Heart left ventricle (tissue), 13 donors: ENCODE data around the gene CELF2.
A peak's percentile ranks its signal among the peaks of the same experiment; 100 is the strongest.

ENCODE experiments used
- CTCF ChIP-seq, 12 donors: fragments of 200-600 bp; sonication (generic) in 4 of 12; IDR thresholded peaks; one replicate each; pipeline versions ENCODE4 v1.5.0 to v1.8.0; 2018 to 2022; ENCODE audit warnings: antibody characterized with exemption in 12 of 12, mild to moderate bottlenecking in 5 of 12
- POLR2A ChIP-seq, 2 donors: fragments of 450-650 bp; IDR thresholded peaks; one replicate each; pipeline ENCODE4 v1.6.1; 2017; ENCODE audit warnings: antibody characterized with exemption in 2 of 2, mild to moderate bottlenecking in 2 of 2, moderate library complexity in 2 of 2
- donor health status: ischemic (EF 13 %, LVEDD 7.1; RV severe dilation, severe dysfunction).
- donor health status: DM: no; HTN: yes; CAD: no.
- donor health status: DM: no; HTN: no; CAD: no.
- donor health status: ischemic (EF 25% LVEDD 6.9; RV normal size, moderate dysfunction).
- donor health status: ischemic (EF 25% LVEDD 5.7; RV mildly dilated, moderate dysfunction).
- donor health status: ischemic (EF 35%, LVEDD 5.7; RV mildly dilated, moderate dysfunction).
- donor health status: nonischemic (EF 11% LVEDD 7.7; RV severe dilation, severe dysfunction).
- donor health status: DM: yes; HTN: yes; CAD: no.
- donor health status: PGD.
- donor health status: ischemic (EF 29% LVEDD 5.4; RV normal size, mild dysfunction).
- donor health status: nonischemic (EF 23%, LVEDD 6.1; RV moderate dilation, normal function).

- TF ChIP-seq CTCF (IDR thresholded peaks at IDR 0.05) = peak in 4 of 12 donors; percentile 6 to 36 (median 20)
- no peak for TF ChIP-seq POLR2A (IDR thresholded peaks at IDR 0.05)
These were observed 160.3 kb downstream of the CELF2 start for GRCh38 chr10:11177926-11178471.
